H9 (cell line): Measurements from ENCODE around the gene SHC1. TPM values are rescaled to one million over a fixed set of nuclear protein-coding genes. Genes with fewer than 3 reads are reported as not detected.

Experiments
- DNase-seq: peaks from one replicate; pipeline ENCODE4 v3.0.0-alpha.2; 2017
- H2AFZ ChIP-seq: one replicate; pipeline ENCODE4 v1.6.1; 2013; ENCODE audit warnings: mild to moderate bottlenecking, low read length, control low read depth, moderate library complexity
- H2AK5ac ChIP-seq: 2 replicates; pipeline ENCODE4 v1.6.1; 2013; ENCODE audit warnings: low read length, control low read depth, mixed read lengths; ENCODE audit not compliant: insufficient read length
- H2BK120ac ChIP-seq: one replicate; pipeline ENCODE4 v1.6.1; 2013; ENCODE audit warnings: low read depth, mild to moderate bottlenecking, low read length, control low read depth, inconsistent platforms; ENCODE audit not compliant: poor library complexity, severe bottlenecking
- H2BK12ac ChIP-seq: 2 replicates; pipeline ENCODE4 v1.6.1; 2013; ENCODE audit warnings: low read length, control low read depth, mixed read lengths, low read depth; ENCODE audit not compliant: insufficient read length
- H2BK15ac ChIP-seq: 2 replicates; pipeline ENCODE4 v1.6.1; 2013; ENCODE audit warnings: low read depth, low read length, control low read depth
- H2BK20ac ChIP-seq: one replicate; pipeline ENCODE4 v1.6.1; 2013; ENCODE audit warnings: low read depth, mild to moderate bottlenecking, low read length, control low read depth, inconsistent platforms; ENCODE audit not compliant: poor library complexity, severe bottlenecking
- H2BK5ac ChIP-seq: 2 replicates; pipeline ENCODE4 v1.6.1; 2013; ENCODE audit warnings: low read length, control low read depth, mixed read lengths; ENCODE audit not compliant: insufficient read length
- H3K14ac ChIP-seq: 2 replicates; pipeline ENCODE4 v1.6.1; 2013; ENCODE audit warnings: low read length, control low read depth; ENCODE audit not compliant: insufficient read depth
- H3K18ac ChIP-seq: 2 replicates; pipeline ENCODE4 v1.6.1; 2013; ENCODE audit warnings: low read depth, mild to moderate bottlenecking, mixed read lengths, low read length, control low read depth; ENCODE audit not compliant: insufficient read length
- H3K23ac ChIP-seq: 2 replicates; pipeline ENCODE4 v1.6.1; 2013; ENCODE audit warnings: low read length, control low read depth, mixed read lengths, low read depth; ENCODE audit not compliant: insufficient read length
- H3K23me2 ChIP-seq: 2 replicates; pipeline ENCODE4 v1.6.1; 2013; ENCODE audit warnings: low read depth, mild to moderate bottlenecking, mixed read lengths, low read length, control low read depth; ENCODE audit not compliant: insufficient read length, poor library complexity, severe bottlenecking
- H3K27ac ChIP-seq: 2 replicates; pipeline ENCODE4 v1.5.1; 2013; ENCODE audit warnings: low read length, control low read depth, mixed read lengths, low read depth; ENCODE audit not compliant: insufficient read length
- H3K27me3 ChIP-seq: 2 replicates; pipeline ENCODE4 v1.6.1; 2013; ENCODE audit warnings: low read length, control low read depth, inconsistent platforms; ENCODE audit not compliant: insufficient read depth
- H3K4ac ChIP-seq: 2 replicates; pipeline ENCODE4 v1.6.1; 2013; ENCODE audit warnings: low read depth, mild to moderate bottlenecking, control low read depth, inconsistent platforms, low read length, moderate library complexity
- H3K4me1 ChIP-seq: 2 replicates; pipeline ENCODE4 v1.6.1; 2013; ENCODE audit warnings: low read length, control low read depth, inconsistent platforms; ENCODE audit not compliant: insufficient read depth
- H3K4me2 ChIP-seq: 2 replicates; pipeline ENCODE4 v1.6.1; 2013; ENCODE audit warnings: low read length, control low read depth, mixed read lengths; ENCODE audit not compliant: insufficient read length, insufficient read depth
- H3K56ac ChIP-seq: 2 replicates; pipeline ENCODE4 v1.6.1; 2013; ENCODE audit warnings: low read depth, mild to moderate bottlenecking, mixed read lengths, low read length, control low read depth; ENCODE audit not compliant: insufficient read length
- H3K79me1 ChIP-seq: 2 replicates; pipeline ENCODE4 v1.6.1; 2013; ENCODE audit warnings: low read depth, mild to moderate bottlenecking, moderate library complexity, low read length, control low read depth, inconsistent platforms; ENCODE audit not compliant: insufficient read depth, poor library complexity, severe bottlenecking
- H3K79me2 ChIP-seq: 2 replicates; pipeline ENCODE4 v1.6.1; 2013; ENCODE audit warnings: low read length, control low read depth, inconsistent platforms; ENCODE audit not compliant: insufficient read depth
- H3K9ac ChIP-seq: 2 replicates; pipeline ENCODE4 v1.6.1; 2013; ENCODE audit warnings: low read length, control low read depth, mixed read lengths; ENCODE audit not compliant: insufficient read length; ENCODE audit errors: extremely low read depth
- H3K9me3 ChIP-seq: one replicate; pipeline ENCODE4 v1.6.1; 2013; ENCODE audit warnings: low read depth, low read length, inconsistent platforms; ENCODE audit not compliant: control insufficient read depth
- H3T11ph ChIP-seq: one replicate; pipeline ENCODE4 v1.6.1; 2013; ENCODE audit warnings: mild to moderate bottlenecking, low read length, control low read depth, inconsistent platforms
- H4K20me1 ChIP-seq: one replicate; pipeline ENCODE4 v1.6.1; 2013; ENCODE audit not compliant: control insufficient read depth, insufficient read length, insufficient read depth
- H4K5ac ChIP-seq: 2 replicates; pipeline ENCODE4 v1.6.1; 2013; ENCODE audit warnings: low read depth, mild to moderate bottlenecking, mixed read lengths, low read length, control low read depth; ENCODE audit not compliant: insufficient read length
- H4K8ac ChIP-seq: replicated peaks from 2 replicates; pipeline ENCODE4 v1.6.1; 2013; ENCODE audit warnings: low read length, control low read depth, mixed read lengths, low read depth; ENCODE audit not compliant: insufficient read length
- H4K91ac ChIP-seq: 2 replicates; pipeline ENCODE4 v1.6.1; 2013; ENCODE audit warnings: low read depth, mild to moderate bottlenecking, moderate library complexity, mixed read lengths, low read length, control low read depth; ENCODE audit not compliant: insufficient read length
- H3K27ac Mint-ChIP-seq, 3 experiments: 2 replicates in 2 of 3; 3 replicates in 1 of 3; pipeline ENCODE4 v1.8.0; 2020 to 2021; ENCODE audit warnings: mixed read lengths in 3 of 3, mild to moderate bottlenecking in 1 of 3, moderate library complexity in 1 of 3
- H3K27me3 Mint-ChIP-seq: 2 replicates; pipeline ENCODE4 v1.8.0; 2021; ENCODE audit warnings: low read depth, mild to moderate bottlenecking, moderate library complexity, mixed read lengths
- H3K36me3 Mint-ChIP-seq, 3 experiments: 2 replicates in 2 of 3; 3 replicates in 1 of 3; pipeline ENCODE4 v1.8.0; 2020 to 2021; ENCODE audit warnings: low read depth in 3 of 3, mixed read lengths in 3 of 3; ENCODE audit not compliant: insufficient read depth in 1 of 3
- H3K4me1 Mint-ChIP-seq, 2 experiments: 2 replicates each; pipeline ENCODE4 v1.8.0; 2020; ENCODE audit warnings: mixed read lengths in 2 of 2
- H3K4me3 Mint-ChIP-seq, 2 experiments: 2 replicates in 1 of 2; 3 replicates in 1 of 2; pipeline ENCODE4 v1.8.0; 2020 to 2021; ENCODE audit warnings: mild to moderate bottlenecking in 2 of 2, mixed read lengths in 2 of 2, moderate library complexity in 1 of 2
- H3K9me3 Mint-ChIP-seq, 2 experiments: 2 replicates in 1 of 2; 3 replicates in 1 of 2; pipeline ENCODE4 v1.8.0; 2020; ENCODE audit warnings: mild to moderate bottlenecking in 2 of 2, mixed read lengths in 2 of 2, moderate library complexity in 1 of 2
- CTCF ChIP-seq: fragments of 200-600 bp; sonication (generic); conservative IDR thresholded peaks from 3 replicates; pipeline ENCODE4 v1.8.0; 2021; ENCODE audit warnings: antibody characterized with exemption, mild to moderate bottlenecking
- WGBS: extraction: QIAGEN DNeasy Blood & Tissue Kit; methylation state at CpG from one replicate; pipeline ENCODE4 v1.1.7; 2013; ENCODE audit warnings: missing lambda C conversion rate, low lambda C conversion rate, mixed read lengths; ENCODE audit not compliant: insufficient read length; ENCODE audit errors: extremely low coverage; 5-methylcytosine and 5-hydroxymethylcytosine counted together
- total RNA-seq: library from RNA; stranded (reverse); gene quantifications from 2 replicates; pipeline ENCODE4 v1.2.1, GENCODE V29; 2021

SHC1 gene
- total RNA-seq, 1 experiment from 2014 or later = 168 TPM

GRCh38 chr1:154967331-154967950 lies 3.1 kb downstream of the SHC1 start:
- Histone ChIP-seq H3K14ac (no peak overlapping the region), H3K27ac (no peak overlapping the region), H3K79me1 (peaks cover 7% of the 10 kb centered on the region), H2BK15ac (no peak overlapping the region), H2BK5ac (no peak overlapping the region), H3K4ac (no peak overlapping the region), H3T11ph (no peak overlapping the region), H3K79me2 (peaks cover 10% of the 10 kb centered on the region; the same call in 1 of the 2 replicates), H3K27me3 (no peaks in the 10 kb centered on the region), H4K91ac (no peak overlapping the region), H3K23ac (no peak overlapping the region), H4K5ac (no peak overlapping the region), H4K8ac (no peak overlapping the region), H3K4me2 (no peak overlapping the region), H2AK5ac (no peak overlapping the region), H3K9ac (no peak overlapping the region), H2BK120ac (no peak overlapping the region), H4K20me1 (peaks cover 2% of the 10 kb centered on the region), H3K18ac (no peak overlapping the region), H2BK20ac (no peak overlapping the region), H2BK12ac (no peak overlapping the region), H3K56ac (no peak overlapping the region), H2AFZ (no peak overlapping the region), H3K9me3 (no peaks in the 10 kb centered on the region), H3K23me2 (peaks cover 25% of the 10 kb centered on the region), H3K4me1 (peaks cover 4% of the 10 kb centered on the region; the same call in 1 of the 2 replicates)
- Mint-ChIP-seq H3K27me3 (no peaks in the 10 kb centered on the region), H3K9me3 (no peaks in the 10 kb centered on the region), H3K36me3 (peaks cover 42 to 68% (median 55%) of the 10 kb centered on the region in 3 experiments), H3K27ac (no peak overlapping the region; a peak in 1 of 7 replicates), H3K4me1 (peaks cover 48% of the 10 kb centered on the region in 2 experiments), H3K4me3 (no peak overlapping the region)
- no peak for DNase-seq
- TF ChIP-seq CTCF = no peak
- WGBS = no CpG with 5 or more reads among the region's 5 CpGs
